ENCODE results near the gene LRFN2.
A peak's percentile ranks its signal among the peaks of the same experiment; 100 is the strongest.

The LRFN2 gene

GRCh38 chr6:40587240-40588069 is at the start of gene LRFN2:
Gene LRFN2, minus strand, starts transcription at chr6:40587364.
- in situ Hi-C loops (cut with MboI; ENCODE audit: low pct_unique_long_range_greater_than_20kb, low sequenced_read_pairs, unreplicated experiment): no loop called here
- TF ChIP-seq CTCF (IDR thresholded peaks at IDR 0.05; ENCODE audit: extremely low read depth, insufficient read depth, missing control alignments): peak; percentile 76
- peak; percentile 85 for DNase-seq (ENCODE audit: low spot score)

- in situ Hi-C loops (cut with MboI; ENCODE audit: low pct_unique_long_range_greater_than_20kb, low sequenced_read_pairs, unreplicated experiment): no loop called here
- no peak for DNase-seq (ENCODE audit: low spot score)
- no peak for TF ChIP-seq CTCF (IDR thresholded peaks at IDR 0.05; ENCODE audit: extremely low read depth, insufficient read depth, missing control alignments)
These were observed 47.3 kb upstream of the LRFN2 start for GRCh38 chr6:40634429-40634828.

- DNase-seq (ENCODE audit: low spot score): no peak
- TF ChIP-seq CTCF (IDR thresholded peaks at IDR 0.05; ENCODE audit: extremely low read depth, insufficient read depth, missing control alignments): no peak
- in situ Hi-C loops (cut with MboI; ENCODE audit: low pct_unique_long_range_greater_than_20kb, low sequenced_read_pairs, unreplicated experiment): no loop called here
These were observed 44.6 kb upstream of the LRFN2 start for GRCh38 chr6:40631744-40632143.

GRCh38 chr6:40630488-40630887 is 43.3 kb upstream of the LRFN2 start:
- TF ChIP-seq CTCF (IDR thresholded peaks at IDR 0.05; ENCODE audit: extremely low read depth, insufficient read depth, missing control alignments): no peak
- in situ Hi-C loops (cut with MboI; ENCODE audit: low pct_unique_long_range_greater_than_20kb, low sequenced_read_pairs, unreplicated experiment): no loop called here
- DNase-seq (ENCODE audit: low spot score): no peak

- no peak for DNase-seq (ENCODE audit: low spot score)
- in situ Hi-C loops (cut with MboI; ENCODE audit: low pct_unique_long_range_greater_than_20kb, low sequenced_read_pairs, unreplicated experiment): no loop called here
- no peak for TF ChIP-seq CTCF (IDR thresholded peaks at IDR 0.05; ENCODE audit: extremely low read depth, insufficient read depth, missing control alignments)
These were observed 42.9 kb upstream of the LRFN2 start for GRCh38 chr6:40630051-40630450.

GRCh38 chr6:40629463-40629862 is 42.3 kb upstream of the LRFN2 start:
- DNase-seq (ENCODE audit: low spot score): no peak
- no peak for TF ChIP-seq CTCF (IDR thresholded peaks at IDR 0.05; ENCODE audit: extremely low read depth, insufficient read depth, missing control alignments)
- in situ Hi-C loops (cut with MboI; ENCODE audit: low pct_unique_long_range_greater_than_20kb, low sequenced_read_pairs, unreplicated experiment): no loop called here

All from GM13977 (cell line).